8988T (cell line): Measurements from ENCODE around the gene TALDO1.

Experiments used
- DNase-seq: peaks from one replicate; pipeline ENCODE4 v3.0.0; 2011

The TALDO1 gene

GRCh38 chr11:802018-802617, 54.9 kb downstream of the TALDO1 start:
- no peak for DNase-seq

- peak; percentile 61 for DNase-seq
Observed at GRCh38 chr11:802693-803466, 55.6 kb downstream of the TALDO1 start.

GRCh38 chr11:803467-803742, 56.1 kb downstream of the TALDO1 start:
- no peak for DNase-seq

GRCh38 chr11:803770-804598, 56.7 kb downstream of the TALDO1 start:
- DNase-seq, result peak; percentile 89

- DNase-seq, result no peak
Observed at GRCh38 chr11:804599-804964, 57.3 kb downstream of the TALDO1 start.

- no peak for DNase-seq
Observed at GRCh38 chr11:808427-809286, 61.4 kb downstream of the TALDO1 start.

- DNase-seq, result peak; percentile 99
Observed at GRCh38 chr11:809287-810039, 62.2 kb downstream of the TALDO1 start, which contains the start of gene RPLP2. Gene RPLP2 (plus strand): TSS chr11:809967. CDS start chr11:810235, 268 bp downstream.

- no peak for DNase-seq
Observed at GRCh38 chr11:810040-810567, 62.8 kb downstream of the TALDO1 start.

- no peak for DNase-seq
Observed at GRCh38 chr11:811446-812245, 64.4 kb downstream of the TALDO1 start.

GRCh38 chr11:812390-812789, 65.1 kb downstream of the TALDO1 start:
- no peak for DNase-seq

- no peak for DNase-seq
Observed at GRCh38 chr11:813072-813455, 65.8 kb downstream of the TALDO1 start.

- no peak for DNase-seq
Observed at GRCh38 chr11:813456-814096, 66.3 kb downstream of the TALDO1 start.
